ENCODE results near the gene GNAO1. TPM values are rescaled to one million over a fixed set of nuclear protein-coding genes. Genes with fewer than 3 reads are reported as not detected.
A peak's percentile ranks its signal among the peaks of the same experiment; 100 is the strongest.

Gene GNAO1
- polyA plus RNA-seq, 3 donors: not detected

DNA sequence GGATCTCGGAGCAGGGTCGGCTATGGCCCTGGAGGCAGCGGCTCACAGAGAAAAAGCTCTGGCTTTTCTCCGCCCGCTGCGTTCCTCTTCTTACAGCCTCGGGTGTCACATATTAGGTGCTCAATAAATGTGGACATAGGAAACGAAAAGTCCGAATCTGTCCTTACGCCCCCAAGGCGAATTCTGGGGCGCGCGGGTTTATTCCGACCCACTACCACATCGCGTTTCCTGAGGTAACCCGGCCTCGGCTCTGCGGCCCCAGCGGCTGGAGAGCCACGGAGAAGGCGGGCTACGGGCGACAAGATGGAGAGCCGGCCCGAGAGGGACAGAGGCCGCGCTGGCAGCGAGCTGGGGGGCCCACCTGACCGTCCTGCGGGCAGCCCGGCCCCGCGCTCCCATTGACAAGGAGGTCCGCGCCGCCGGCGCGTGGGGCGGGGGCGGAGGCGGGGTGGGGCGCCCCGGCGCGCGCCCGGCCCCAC lies 573 bp upstream of the GNAO1 start:
- Histone ChIP-seq H3K4me2 (replicated peaks; ENCODE audit: extremely low read depth, low read length, poor library complexity, severe bottlenecking) (peak overlapping the region; percentile 84), H3K4me1 (ENCODE audit: control insufficient read depth in 1 of 2, insufficient read depth in 2 of 2, low read length in 2 of 2) (peaks cover 13 to 16% of the 10 kb centered on the region in 2 donors), H3K27me3 (ENCODE audit: control insufficient read depth in 2 of 2, insufficient read depth in 2 of 2, low read length in 2 of 2) (peaks cover 79 to 92% of the 10 kb centered on the region in 2 donors), H3K9ac (ENCODE audit: insufficient read depth, low read length, poor library complexity, severe bottlenecking) (no peak overlapping the region), H3K9me3 (replicated peaks in 1 of 2; ENCODE audit: control insufficient read depth in 1 of 2, insufficient read depth in 1 of 2, low read length in 2 of 2) (peaks cover 0 to 35% of the 10 kb centered on the region in 2 donors), H3K27ac (ENCODE audit: low read depth in 1 of 2, low read length in 2 of 2) (no peak overlapping the region), H3K36me3 (replicated peaks in 1 of 2; ENCODE audit: control insufficient read depth in 1 of 2, insufficient read depth in 2 of 2, low read length in 2 of 2) (no peaks in the 10 kb centered on the region), H4K20me1 (ENCODE audit: insufficient read depth, low read length) (no peaks in the 10 kb centered on the region), H2AFZ (ENCODE audit: insufficient read depth, low read depth, low read length, poor library complexity, severe bottlenecking) (peak overlapping the region; percentile 68), H3K4me3 (replicated peaks in 1 of 3; ENCODE audit: low read depth in 2 of 3, low read length in 3 of 3) (peak overlapping the region; percentile 15 to 70 (median 21)), H3K79me2 (ENCODE audit: insufficient read depth, low read length) (no peaks in the 10 kb centered on the region)
- Mint-ChIP-seq H3K9me3 (peaks cover 0 to 30% (median 11%) of the 10 kb centered on the region in 7 donors), H3K27me3 (ENCODE audit: low read depth in 3 of 3) (peaks cover 79 to 91% (median 81%) of the 10 kb centered on the region in 3 donors), H3K4me3 (peak overlapping the region; percentile 72 to 87), H3K4me1 (peaks cover 21% of the 10 kb centered on the region), H3K27ac (no peak overlapping the region), H3K36me3 (peaks cover 0 to 6% of the 10 kb centered on the region in 2 donors)
- TF ChIP-seq CTCF (IDR thresholded peaks at IDR 0.05): no peak
- 2% methylated on average over 47 of the region's 50 CpGs for WGBS (ENCODE audit: insufficient coverage)
- intact Hi-C loops (cut with micrococcal nuclease): no loop called here
- no peak for DNase-seq

GRCh38 chr16:56191835-56192634 lies 746 bp downstream of the GNAO1 start:
- peak overlapping the region; percentile 77 to 87 for H3K4me3 Mint-ChIP-seq
- Histone ChIP-seq H3K4me2 (replicated peaks; ENCODE audit: extremely low read depth, low read length, poor library complexity, severe bottlenecking) (peak overlapping the region; percentile 84), H3K9ac (ENCODE audit: insufficient read depth, low read length, poor library complexity, severe bottlenecking) (no peak overlapping the region), H3K4me1 (ENCODE audit: control insufficient read depth in 1 of 2, insufficient read depth in 2 of 2, low read length in 2 of 2) (peaks cover 13 to 16% of the 10 kb centered on the region in 2 donors), H3K27ac (ENCODE audit: low read depth in 1 of 2, low read length in 2 of 2) (no peak overlapping the region), H4K20me1 (ENCODE audit: insufficient read depth, low read length) (no peaks in the 10 kb centered on the region), H3K36me3 (replicated peaks in 1 of 2; ENCODE audit: control insufficient read depth in 1 of 2, insufficient read depth in 2 of 2, low read length in 2 of 2) (no peaks in the 10 kb centered on the region), H3K27me3 (ENCODE audit: control insufficient read depth in 2 of 2, insufficient read depth in 2 of 2, low read length in 2 of 2) (peaks cover 82 to 94% of the 10 kb centered on the region in 2 donors), H3K4me3 (replicated peaks in 1 of 3; ENCODE audit: low read depth in 2 of 3, low read length in 3 of 3) (peak overlapping the region in 1 of 3 experiments; percentile 71), H3K9me3 (replicated peaks in 1 of 2; ENCODE audit: control insufficient read depth in 1 of 2, insufficient read depth in 1 of 2, low read length in 2 of 2) (peaks cover 0 to 35% of the 10 kb centered on the region in 2 donors), H3K79me2 (ENCODE audit: insufficient read depth, low read length) (no peaks in the 10 kb centered on the region), H2AFZ (ENCODE audit: insufficient read depth, low read depth, low read length, poor library complexity, severe bottlenecking) (peak overlapping the region; percentile 65)
- peaks cover 0 to 6% of the 10 kb centered on the region in 2 donors for H3K36me3 Mint-ChIP-seq
- under 1% methylated on average over 28 of the region's 46 CpGs for WGBS (ENCODE audit: insufficient coverage)
- H3K4me1 Mint-ChIP-seq: peaks cover 21% of the 10 kb centered on the region
- no peak for DNase-seq
- H3K27me3 Mint-ChIP-seq (ENCODE audit: low read depth in 3 of 3): peaks cover 81 to 92% (median 90%) of the 10 kb centered on the region in 3 donors
- TF ChIP-seq CTCF (IDR thresholded peaks at IDR 0.05): no peak
- intact Hi-C loops (cut with micrococcal nuclease): no loop called here
- no peak overlapping the region for H3K27ac Mint-ChIP-seq
- H3K9me3 Mint-ChIP-seq: peaks cover 0 to 30% (median 11%) of the 10 kb centered on the region in 7 donors

All from CD14-positive monocyte (primary cell).